GM19397 (cell line): ENCODE results near the gene BARX2.
"Not testable (repeated sequence)": the region's sequence is repeated elsewhere in the genome, so short reads cannot be mapped to it uniquely, and the experiment has no call there.

Source experiments
- ATAC-seq: cut with Tn5 transposase; IDR thresholded peaks from one replicate; pipeline ENCODE4 v1.9.1; 2021; ENCODE audit warnings: mild to moderate bottlenecking, moderate library complexity; ENCODE audit not compliant: unreplicated experiment

The BARX2 gene, protein sequence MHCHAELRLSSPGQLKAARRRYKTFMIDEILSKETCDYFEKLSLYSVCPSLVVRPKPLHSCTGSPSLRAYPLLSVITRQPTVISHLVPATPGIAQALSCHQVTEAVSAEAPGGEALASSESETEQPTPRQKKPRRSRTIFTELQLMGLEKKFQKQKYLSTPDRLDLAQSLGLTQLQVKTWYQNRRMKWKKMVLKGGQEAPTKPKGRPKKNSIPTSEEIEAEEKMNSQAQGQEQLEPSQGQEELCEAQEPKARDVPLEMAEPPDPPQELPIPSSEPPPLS

DNA sequence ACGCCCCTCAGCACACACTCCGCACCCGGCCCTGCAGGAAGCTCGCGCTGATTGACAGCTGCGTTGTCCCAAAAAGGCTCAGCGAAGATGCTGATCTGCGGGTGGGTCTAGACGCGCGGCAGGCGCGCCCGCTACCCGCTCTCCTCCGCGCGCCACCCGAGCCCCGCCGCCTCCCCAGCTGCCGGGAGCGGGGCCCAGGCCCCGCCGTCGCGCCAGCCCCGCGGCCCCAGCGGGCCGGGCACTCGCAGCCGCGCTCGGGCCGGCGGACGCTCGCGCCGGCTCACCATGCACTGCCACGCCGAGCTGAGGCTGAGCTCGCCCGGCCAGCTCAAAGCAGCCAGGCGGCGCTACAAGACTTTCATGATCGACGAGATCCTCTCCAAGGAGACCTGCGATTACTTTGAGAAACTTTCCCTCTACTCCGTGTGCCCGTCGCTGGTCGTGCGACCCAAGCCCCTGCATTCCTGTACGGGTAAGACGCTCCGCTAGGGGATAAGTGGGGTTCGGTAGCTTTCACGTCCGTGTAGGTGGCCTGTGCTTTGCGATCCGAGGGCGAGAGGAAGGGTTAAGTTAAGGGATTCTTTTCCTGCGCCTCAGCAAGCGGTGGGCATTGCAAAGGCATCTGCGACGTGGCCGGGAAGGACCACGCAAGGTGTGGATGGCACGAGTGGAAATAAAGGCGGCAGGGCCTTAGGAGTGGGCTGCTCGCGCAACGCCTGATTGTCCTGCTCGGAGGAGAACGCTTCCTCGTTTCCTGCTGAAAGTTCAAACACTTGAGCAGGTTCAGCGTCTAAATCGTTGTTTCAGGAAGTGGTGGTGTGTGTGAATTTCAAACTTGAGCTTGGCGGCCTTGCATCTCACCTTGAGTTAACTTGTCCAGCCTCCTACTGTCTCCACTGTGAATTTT, at the start of gene BARX2:
Gene BARX2, plus strand, starts transcription at position 98 of the 907 bp plus-strand sequence. Its CDS starts 188 bp downstream, at position 286.
- ATAC-seq = no peak

DNA sequence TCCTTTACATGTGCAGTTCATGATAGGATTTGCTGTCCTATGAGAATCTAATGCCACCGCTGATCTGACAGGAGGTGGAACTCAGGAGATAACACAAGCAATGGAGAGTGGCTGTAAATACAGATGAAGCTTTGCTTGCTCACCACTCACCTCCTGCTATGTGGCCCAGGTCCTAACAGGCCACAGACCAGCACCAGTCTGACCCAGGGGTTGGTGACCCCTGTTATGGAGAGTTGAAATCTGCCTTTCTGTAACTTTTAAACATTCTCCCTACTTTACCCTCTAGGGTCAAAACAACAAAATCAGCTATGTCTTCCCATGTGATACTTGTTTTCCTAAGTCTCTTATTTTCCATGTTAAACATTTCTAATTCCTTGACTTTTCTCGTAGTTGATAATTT, 48.7 kb upstream of the BARX2 start:
- ATAC-seq = no peak

DNA sequence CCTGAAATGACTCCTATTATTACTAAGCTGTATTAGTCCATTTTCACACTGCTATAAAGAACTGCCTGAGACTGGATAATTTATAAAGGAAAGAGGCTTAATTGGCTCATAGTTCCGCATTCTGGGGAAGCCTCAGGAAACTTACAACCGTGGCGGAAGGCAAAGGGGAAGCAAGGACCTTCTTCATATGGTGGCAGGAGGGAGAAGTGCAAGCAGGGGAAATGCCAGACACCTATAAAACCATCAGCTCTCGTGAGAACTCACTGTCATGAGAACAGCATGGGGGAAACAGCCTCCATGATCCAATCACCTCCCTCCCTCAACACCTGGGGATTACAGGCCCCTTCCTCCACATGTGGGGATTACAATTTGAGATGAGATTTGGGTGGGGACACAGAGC, 47.9 kb upstream of the BARX2 start:
- not testable (repeated sequence) for ATAC-seq

DNA sequence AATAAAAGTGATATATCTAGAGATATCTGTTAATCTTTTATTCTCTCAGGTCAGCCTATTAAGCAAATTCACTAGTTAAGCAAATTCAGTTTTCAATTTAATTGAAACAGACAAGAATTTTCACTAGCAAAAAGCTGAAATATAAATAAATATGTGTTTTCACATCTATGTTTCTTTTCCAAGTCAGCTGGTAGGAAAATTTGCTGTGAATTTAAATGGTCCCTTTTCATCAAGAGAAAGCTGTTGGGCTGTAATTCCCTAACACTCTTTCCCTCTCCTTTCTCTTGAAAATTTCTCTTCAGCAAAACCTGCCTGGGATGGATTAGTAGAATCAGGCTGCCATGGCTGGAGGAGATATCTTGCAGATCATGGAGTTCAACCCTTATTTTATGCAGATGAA, 46.9 kb upstream of the BARX2 start:
- no peak for ATAC-seq

DNA sequence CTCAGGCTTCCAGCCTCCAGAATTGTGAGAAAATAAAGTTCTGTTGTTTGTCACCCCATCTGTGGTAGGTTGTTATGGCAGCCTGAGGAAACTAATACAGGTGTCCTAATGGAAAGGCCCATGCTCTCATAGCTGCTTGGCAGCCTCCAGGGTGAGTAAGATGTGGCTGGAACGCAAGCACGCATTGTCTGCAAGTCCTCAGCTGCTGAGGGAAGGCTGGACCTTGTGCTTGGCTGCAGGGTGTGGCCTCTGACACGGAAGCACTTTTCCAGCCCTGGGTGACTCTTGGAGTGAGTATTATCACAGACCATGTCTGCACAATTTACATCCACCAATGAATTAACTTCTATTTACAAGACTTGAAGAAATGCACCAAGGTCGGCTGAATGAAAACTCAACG, 44.4 kb upstream of the BARX2 start:
- ATAC-seq = no peak

DNA sequence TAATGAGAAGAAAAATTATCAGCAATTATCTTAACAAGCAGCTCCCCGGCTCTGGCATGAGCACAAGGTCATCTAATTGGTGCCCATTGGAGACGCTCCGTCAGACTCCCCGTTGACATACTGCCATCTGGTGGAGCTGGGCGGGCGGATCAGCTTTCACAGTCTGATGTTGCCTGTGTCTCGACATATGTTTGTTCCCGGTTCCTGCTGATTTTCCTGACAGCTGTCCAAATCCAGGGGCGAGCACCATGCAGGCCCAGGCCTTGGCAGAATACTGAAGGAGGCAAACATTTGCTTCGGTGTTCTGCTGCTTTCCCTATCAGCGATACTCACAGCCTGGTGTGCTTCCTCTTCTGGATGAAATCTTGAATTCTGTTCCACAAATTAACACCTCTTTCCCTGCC, 43.8 kb upstream of the BARX2 start:
- ATAC-seq = peak; percentile 73

DNA sequence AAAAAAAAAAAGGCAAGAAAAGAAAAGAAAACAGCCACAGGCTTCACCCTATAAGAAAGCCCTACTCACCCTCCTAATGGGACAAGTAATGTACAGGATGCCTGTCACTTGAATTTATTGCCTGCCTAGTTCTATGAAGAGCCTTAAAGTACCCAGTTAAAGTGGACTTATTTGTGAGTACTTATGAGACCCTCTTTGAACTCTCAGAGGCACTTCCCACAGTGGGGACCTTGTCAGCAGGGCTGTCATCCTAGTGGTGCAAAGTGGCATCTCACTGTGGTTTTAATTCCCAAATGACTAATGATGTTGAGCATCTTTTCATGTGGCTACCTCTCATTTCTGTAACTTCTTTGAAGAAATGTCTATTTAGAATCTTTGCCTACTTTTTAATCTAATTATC, 41.8 kb upstream of the BARX2 start:
- no peak for ATAC-seq

DNA sequence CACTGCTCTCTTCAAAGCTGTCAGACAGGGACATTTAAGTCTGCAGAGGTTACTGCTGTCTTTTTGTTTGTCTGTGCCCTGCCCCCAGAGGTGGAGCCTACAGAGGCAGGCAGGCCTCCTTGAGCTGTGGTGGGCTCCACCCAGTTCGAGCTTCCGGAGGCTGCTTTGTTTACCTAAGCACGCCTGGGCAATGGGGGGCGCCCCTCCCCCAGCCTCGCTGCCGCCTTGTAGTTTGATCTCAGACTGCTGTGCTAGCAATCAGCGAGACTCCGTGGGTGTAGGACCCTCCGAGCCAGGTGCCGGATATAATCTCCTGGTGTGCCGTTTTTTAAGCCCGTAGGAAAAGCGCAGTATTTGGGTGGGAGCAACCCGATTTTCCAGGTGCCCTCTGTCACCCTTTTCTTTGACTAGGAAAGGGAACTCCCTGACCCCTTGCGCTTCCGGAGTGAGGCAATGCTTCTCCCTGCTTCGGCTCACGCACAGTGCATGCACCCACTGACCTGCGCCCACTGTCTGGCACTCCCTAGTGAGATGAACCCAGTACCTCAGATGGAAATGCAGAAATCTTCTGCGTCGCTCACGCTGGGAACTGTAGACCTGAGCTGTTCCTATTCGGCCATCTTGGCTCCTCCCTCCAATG, 31.2 kb upstream of the BARX2 start:
- not testable (repeated sequence) for ATAC-seq

DNA sequence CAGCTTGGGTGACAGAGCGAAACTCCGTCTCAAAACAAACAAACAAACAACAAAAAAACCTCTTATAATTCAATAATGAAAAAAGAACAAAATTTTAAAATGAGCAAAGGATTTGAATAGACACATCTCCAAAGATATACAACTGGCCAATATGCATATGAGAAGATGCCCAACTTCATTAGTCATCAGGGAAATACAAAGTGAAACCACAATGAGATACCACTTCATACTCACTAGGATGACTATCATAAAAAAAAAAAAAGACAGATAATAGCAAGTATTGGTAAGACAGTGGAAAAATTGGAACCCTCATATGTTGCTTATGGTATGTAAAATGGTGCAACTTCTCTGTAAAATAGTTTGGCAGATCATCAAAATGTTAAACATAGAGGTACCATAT, 28.7 kb upstream of the BARX2 start:
- ATAC-seq = no peak

DNA sequence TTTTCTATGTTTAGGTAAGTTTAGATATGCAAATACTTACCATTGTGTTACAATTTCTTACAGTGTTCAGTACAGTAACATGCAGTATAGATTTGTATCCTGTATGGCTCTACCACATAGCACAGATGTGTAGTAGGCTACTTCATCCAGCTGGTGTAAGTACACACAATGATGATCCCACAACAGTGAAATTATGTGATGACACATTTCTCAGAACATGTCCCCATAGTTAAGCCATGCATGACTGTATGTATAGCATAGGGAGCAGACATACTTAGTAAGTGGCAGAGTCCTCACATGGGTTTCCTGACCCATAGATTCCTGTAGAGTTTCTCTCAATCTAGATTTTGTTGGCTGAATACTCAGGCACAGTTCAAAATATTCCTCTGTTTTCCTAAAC, 26.8 kb upstream of the BARX2 start:
- ATAC-seq = no peak

DNA sequence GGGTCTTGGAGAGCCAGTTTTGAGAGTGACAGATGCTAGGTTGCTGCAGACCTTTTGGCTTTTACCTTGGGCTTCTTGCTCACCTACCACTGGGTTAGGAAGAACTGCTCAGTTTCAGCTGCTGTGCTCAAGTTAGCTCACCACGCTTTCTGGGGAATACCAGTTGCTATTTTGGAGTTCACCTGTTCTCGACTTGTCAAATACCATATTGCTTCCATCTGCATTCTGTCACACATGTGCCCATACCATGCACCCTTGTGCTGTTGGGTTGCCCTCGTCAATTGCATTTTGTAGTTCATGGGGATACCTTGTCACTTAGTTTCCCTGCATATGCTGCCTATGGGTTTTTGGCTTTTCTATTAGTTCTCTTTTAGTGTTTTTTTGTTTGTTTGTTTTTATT, 23.0 kb upstream of the BARX2 start:
- ATAC-seq = no peak

DNA sequence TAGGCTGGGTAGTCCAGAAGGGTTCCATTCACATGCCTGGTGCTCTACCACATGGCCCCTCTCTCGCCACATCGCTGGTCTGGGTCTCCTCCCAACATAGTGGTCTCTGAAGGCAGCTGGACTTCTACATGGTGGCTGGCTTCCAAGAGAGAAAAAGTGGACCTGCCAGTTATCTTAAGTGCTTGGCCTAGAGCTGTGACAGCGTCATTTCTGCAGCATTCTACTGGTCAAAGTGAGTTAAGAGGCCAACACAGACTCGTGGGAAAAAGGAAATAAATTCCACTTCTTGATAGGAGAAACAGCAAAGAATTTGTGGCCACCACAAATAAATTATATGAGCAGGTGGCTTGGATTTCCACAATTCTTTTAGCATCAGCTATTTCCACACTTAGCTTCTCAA, 21.0 kb upstream of the BARX2 start:
- no peak for ATAC-seq

DNA sequence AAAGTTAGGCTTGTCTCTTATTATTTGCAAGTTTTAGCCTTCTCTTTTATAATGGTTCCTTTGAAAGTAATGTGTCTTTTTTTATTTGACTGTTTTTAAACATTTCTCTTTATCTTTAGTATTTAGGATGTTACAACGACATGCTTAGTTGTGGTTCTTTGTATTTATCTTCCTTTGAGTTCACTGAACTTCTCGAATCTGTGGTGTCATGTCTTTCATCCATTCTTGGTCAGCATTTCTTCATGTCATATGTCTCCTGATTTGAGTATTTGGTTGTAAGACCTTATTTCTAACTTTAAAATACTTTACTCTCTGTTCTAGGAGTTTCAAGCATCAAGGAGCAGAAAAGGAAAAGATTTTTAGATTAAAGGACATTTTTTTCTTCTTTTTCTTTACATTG, 15.9 kb upstream of the BARX2 start:
- no peak for ATAC-seq

DNA sequence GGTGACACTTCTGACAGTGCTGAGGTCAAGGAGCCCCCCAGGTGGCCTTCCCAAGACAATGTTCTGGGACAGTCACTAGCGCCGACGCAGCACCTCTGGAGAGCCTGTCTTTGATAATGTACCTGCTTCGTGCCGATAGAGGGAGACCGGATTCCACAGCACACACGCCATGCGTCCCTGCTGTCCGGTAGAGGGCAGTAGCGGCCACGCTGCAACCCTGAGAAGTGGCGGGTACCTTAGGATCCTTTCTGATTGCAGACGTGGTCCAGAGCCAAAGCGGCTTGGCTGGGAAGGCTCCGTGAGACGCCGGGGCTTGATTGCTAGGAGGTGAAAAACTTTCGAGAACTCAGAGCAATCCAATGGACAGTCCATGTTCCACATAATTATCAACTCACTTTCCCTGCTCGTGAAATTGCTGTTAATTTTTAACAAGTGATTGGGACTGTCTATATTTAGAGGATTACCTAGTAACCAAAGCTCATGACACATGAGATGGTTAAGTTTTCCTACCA, 11.4 kb upstream of the BARX2 start:
- ATAC-seq = peak; percentile 100

DNA sequence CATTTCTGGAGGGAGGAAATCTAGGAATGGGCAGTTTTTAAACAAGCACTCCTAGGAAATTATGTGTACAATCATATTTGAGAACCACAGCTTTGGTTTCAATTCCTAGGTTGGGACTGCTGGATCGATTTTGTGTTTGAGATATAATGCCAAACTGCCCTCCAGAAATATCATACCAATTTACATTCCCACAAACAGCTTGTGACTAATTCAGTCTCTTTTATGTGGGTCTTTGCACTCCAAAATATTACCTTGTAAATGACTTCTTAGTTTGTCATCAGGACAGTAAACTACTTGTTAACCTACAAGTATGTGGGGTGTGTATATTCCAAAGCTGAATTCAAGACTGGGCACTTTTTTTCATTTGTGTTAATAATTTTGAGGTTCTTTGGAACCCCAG, 9.8 kb upstream of the BARX2 start:
- ATAC-seq = no peak

DNA sequence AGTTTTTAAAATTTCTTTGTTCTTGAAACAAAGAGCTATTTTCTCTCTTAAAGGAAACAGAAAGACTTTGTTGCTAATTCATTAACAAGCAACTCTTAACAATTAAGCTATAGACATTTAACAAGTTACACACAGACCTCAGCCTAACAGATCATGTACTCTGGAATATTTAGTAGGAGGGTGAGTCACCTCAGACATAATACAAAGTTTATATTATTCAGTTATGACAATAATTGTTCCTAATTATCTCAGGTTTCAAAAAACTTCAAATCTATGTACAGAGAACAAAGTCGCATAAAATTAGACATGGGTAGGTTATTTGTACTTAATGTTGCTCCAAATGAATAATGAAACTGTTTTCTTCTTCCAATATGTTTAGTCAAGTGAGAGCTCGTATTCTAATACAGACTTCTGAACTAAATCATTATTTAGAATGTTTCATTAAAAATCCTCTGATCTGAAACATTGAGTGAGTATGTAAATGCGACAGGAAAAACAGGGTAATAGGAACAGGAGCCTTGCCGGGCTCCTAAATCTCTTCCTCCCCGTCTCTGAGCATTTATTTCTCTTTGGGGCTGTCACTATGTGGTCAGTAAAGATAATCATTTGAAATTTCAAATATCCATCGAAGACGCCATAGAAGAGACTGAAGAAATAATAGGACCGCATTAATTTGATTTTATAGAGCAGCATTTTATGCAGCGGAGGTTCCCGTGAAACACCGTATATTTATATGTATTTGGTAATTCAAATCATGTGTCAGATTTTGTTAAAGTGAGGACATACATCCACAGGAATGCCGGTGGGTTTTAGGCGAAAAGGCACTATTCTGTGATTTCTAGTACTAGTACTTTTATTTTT, 8.7 kb upstream of the BARX2 start:
- no peak for ATAC-seq

DNA sequence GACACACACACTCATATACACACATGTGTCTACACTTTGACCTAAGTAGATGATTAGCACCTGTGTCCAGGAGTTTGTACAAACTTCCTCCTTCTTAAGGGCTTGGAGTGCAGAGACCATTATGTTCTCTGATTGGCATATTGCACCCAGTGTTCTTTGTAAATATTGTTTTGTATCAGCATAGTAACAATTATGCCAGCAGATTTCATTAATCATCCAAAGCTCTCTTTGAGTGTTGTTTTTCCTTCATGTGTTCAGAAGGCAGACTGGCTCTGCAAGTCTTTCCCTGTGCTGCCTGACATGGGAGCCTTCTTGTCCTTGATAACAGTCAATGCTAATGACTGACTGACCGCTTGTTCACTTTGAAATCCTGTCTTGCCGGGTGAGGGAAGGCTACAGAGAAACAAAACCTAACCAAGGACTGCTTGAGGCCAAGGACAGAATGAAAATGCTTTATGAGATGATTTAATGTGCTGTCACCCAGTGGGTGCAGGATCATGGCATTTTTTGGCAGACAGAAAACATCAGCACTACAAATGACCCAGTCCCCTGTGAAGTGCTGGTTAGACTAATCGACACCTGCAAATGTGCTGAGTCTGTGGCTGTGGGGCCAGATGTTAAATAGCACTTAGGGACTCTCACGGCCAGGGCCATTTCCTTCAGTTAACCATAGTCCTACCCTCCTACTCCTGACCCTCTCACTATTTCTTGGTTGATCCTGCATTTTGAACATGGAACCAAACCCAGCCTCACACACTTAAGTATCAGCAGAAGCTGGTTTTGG, 6.6 kb upstream of the BARX2 start:
- no peak for ATAC-seq

DNA sequence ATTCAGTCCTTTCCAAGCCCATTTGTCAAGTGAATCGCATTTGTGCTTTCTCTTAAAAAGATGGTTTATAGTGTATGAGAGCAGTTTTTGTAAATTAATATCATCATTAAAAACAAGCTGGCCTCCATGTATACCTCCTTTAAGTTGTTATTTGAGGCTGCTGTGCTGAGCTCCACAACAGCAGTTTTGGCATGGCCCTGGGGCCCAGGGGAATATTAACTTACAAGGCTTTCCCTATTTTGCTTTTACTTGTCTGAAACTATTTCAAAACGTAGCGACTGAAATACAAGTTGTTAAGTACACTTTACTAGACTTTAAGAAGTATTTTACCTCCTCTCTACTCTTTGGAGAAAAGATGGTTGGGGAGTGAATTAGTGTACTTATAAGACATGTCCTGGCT, 4.9 kb upstream of the BARX2 start:
- ATAC-seq = no peak

DNA sequence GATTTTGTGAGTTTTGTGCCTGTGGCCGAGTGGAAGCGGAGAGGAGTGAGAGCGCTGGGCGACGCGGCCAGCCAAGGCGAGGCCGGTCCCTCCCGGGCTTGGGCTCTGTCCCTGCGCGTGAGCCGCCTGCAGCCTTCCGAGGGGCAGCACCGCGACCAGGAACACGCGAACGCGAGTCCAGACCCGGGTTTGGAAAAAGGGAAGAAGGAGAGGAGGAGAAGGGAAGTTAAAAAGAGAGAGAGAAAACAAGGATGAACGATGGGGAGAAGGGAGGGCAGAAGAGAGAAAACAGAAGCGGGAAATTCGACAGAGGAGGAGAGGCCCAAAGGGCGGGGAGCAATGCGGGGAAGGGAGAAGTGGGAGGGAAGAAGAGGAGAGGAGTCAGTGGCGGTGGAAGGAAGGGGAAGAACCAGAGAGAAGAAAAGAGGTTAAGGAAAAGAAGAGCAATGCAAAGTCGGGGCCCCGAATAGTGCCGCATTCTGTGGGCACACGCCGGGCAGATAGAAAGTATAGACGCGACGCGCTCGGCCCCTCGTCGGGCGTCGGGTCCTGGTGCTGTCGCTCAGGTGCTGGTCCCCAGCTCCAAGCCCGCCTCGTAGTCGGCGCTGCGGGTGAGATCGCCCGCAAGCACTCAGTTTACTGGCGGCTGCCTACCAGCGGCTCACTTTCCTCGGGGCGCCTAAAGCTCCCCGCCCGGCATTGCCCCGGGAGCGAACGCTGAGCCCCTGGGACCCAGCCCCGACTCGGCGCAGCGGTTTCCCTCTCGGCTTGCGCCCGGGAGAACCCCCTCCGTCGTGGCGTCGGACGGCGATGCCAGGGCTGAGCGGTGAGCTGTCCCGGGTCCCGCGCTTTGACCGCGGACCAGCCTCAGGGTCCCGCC, 2.8 kb upstream of the BARX2 start:
- no peak for ATAC-seq
